Measurements from ENCODE around the gene MC3R. TPM values are rescaled to one million over a fixed set of nuclear protein-coding genes. Genes with fewer than 3 reads are reported as not detected.

MC3R gene
- total and polyA plus RNA-seq, 2 of the 8 experiments (the other 6 are each of a cell fraction or from before 2014, with no cell fraction given) = not detected

GRCh38 chr20:56268536-56268935, 20.0 kb downstream of the MC3R start:
- H3K4me3 ChIP-seq (ENCODE audit: extremely low read depth in 1 of 4, insufficient read depth in 2 of 4, low read depth in 3 of 4, low read length in 4 of 4) = no peak overlapping the region
- H2BK20ac ChIP-seq (ENCODE audit: low read length) = no peak overlapping the region
- no peak overlapping the region for H2BK120ac ChIP-seq (replicated peaks; ENCODE audit: low read depth, low read length)
- H4K5ac ChIP-seq (ENCODE audit: insufficient read length, low read depth, low read length) = no peak overlapping the region
- POLR2A ChIA-PET (ENCODE audit: partially characterized antibody) = no interaction called here
- H2AK5ac ChIP-seq (ENCODE audit: low read depth, low read length) = no peak overlapping the region
- H4K8ac ChIP-seq (ENCODE audit: extremely low read depth, insufficient read depth, low read length) = no peak overlapping the region
- FAIRE-seq (no peak), DNase-seq (ENCODE audit: low read depth in 1 of 2, low spot score in 2 of 2) (no peak)
- no peaks in the 10 kb centered on the region for H3K27me3 ChIP-seq (replicated peaks in 1 of 4; ENCODE audit: control insufficient read depth in 3 of 4, extremely low read depth in 1 of 4, insufficient read depth in 3 of 4, low read length in 3 of 4)
- CTCF ChIA-PET (ENCODE audit: partially characterized antibody) = no interaction called here
- no peaks in the 10 kb centered on the region for H3K36me3 ChIP-seq (ENCODE audit: control insufficient read depth in 2 of 4, insufficient read depth in 4 of 4, low read length in 3 of 4)
- H3K56ac ChIP-seq (replicated peaks; ENCODE audit: insufficient read length, low read depth, low read length) = no peak overlapping the region
- no peaks in the 10 kb centered on the region for H3K79me1 ChIP-seq (ENCODE audit: low read depth, low read length)
- no peak overlapping the region for H3K4me2 ChIP-seq (ENCODE audit: insufficient read depth in 1 of 2, low read depth in 2 of 2, low read length in 2 of 2)
- H3K14ac ChIP-seq (ENCODE audit: insufficient read length) = no peak overlapping the region
- no peak overlapping the region for H4K91ac ChIP-seq (replicated peaks; ENCODE audit: insufficient read length, low read length)
- H4K20me1 ChIP-seq (replicated peaks in 1 of 2; ENCODE audit: control insufficient read depth in 1 of 2, insufficient read depth in 2 of 2, low read length in 2 of 2) = no peaks in the 10 kb centered on the region
- H2BK5ac ChIP-seq (ENCODE audit: low read depth, low read length) = no peak overlapping the region
- peaks cover 56 to 91% of the 10 kb centered on the region in 2 experiments for H3K9me3 ChIP-seq (ENCODE audit: insufficient read depth in 2 of 2, low read depth in 1 of 2, low read length in 1 of 2)
- no peak overlapping the region for H3K27ac ChIP-seq (ENCODE audit: low read depth, low read length)
- H3K4me1 ChIP-seq (replicated peaks in 1 of 4; ENCODE audit: control insufficient read depth in 3 of 4, insufficient read depth in 4 of 4, low read length in 3 of 4) = no peaks in the 10 kb centered on the region
- H3K23ac ChIP-seq (ENCODE audit: insufficient read length) = no peak overlapping the region
- no peaks in the 10 kb centered on the region for H3K23me2 ChIP-seq (ENCODE audit: low read depth, low read length)
- no peaks in the 10 kb centered on the region for H3K79me2 ChIP-seq (ENCODE audit: control insufficient read depth in 1 of 2, insufficient read depth in 2 of 2, low read length in 2 of 2)
- no peak overlapping the region for H3K18ac ChIP-seq (ENCODE audit: extremely low read depth, low read length)
- no peak overlapping the region for H2BK12ac ChIP-seq (ENCODE audit: low read depth, low read length)
- no peak overlapping the region for H3K4ac ChIP-seq (replicated peaks; ENCODE audit: insufficient read length, low read depth, low read length)
- no peak overlapping the region for H2BK15ac ChIP-seq (ENCODE audit: low read length)
- H2AFZ ChIP-seq (ENCODE audit: low read length) = no peak overlapping the region
- H3K9ac ChIP-seq (replicated peaks in 1 of 4; ENCODE audit: extremely low read depth in 1 of 4, low read depth in 3 of 4, low read length in 3 of 4) = no peak overlapping the region
- TF ChIP-seq HDAC2 (IDR thresholded peaks at IDR 0.05; ENCODE audit: borderline replicate concordance in 1 of 2, low read depth in 2 of 2, low read length in 2 of 2) (no peak), GTF2F1 (IDR thresholded peaks at IDR 0.05; ENCODE audit: borderline replicate concordance, low read depth, low read length) (no peak), NANOG (IDR thresholded peaks at IDR 0.05; ENCODE audit: insufficient read depth, low read depth, low read length, poor library complexity, severe bottlenecking) (no peak), SAP30 (IDR thresholded peaks at IDR 0.05; ENCODE audit: insufficient read depth, insufficient replicate concordance, low read length) (no peak), RNF2 (IDR thresholded peaks at IDR 0.05; ENCODE audit: borderline replicate concordance, low read depth, low read length, missing control alignments, poor library complexity, severe bottlenecking) (no peak), E2F6 (IDR thresholded peaks at IDR 0.05) (no peak), EGR1 (IDR thresholded peaks at IDR 0.05; ENCODE audit: borderline replicate concordance, low read depth, low read length) (no peak), NRF1 (IDR thresholded peaks at IDR 0.05; ENCODE audit: low read depth, low read length) (no peak), EP300 (IDR thresholded peaks at IDR 0.05; ENCODE audit: borderline replicate concordance in 1 of 2, low read depth in 2 of 2, low read length in 2 of 2) (no peak), ZNF274 (IDR thresholded peaks at IDR 0.05; ENCODE audit: borderline replicate concordance, extremely low read depth, low read length) (no peak), HDAC6 (IDR thresholded peaks at IDR 0.05; ENCODE audit: low read depth, low read length) (no peak)
